Measurements from ENCODE around the gene RAB7A.

GRCh38 chr3:128749035-128749434, 23.1 kb downstream of the RAB7A start:
- TF ChIP-seq TCF12 (IDR thresholded peaks at IDR 0.05; ENCODE audit: low read depth) (no peak), RAD21 (IDR thresholded peaks at IDR 0.05; ENCODE audit: low read depth) (no peak), USF1 (IDR thresholded peaks at IDR 0.05) (no peak), YY1 (IDR thresholded peaks at IDR 0.05; ENCODE audit: low read depth) (no peak)
